HG03521 (cell line): ENCODE measurements around the gene USP33.
"Not testable (repeated sequence)": the region's sequence is repeated elsewhere in the genome, so short reads cannot be mapped to it uniquely, and the experiment has no call there.

Source experiments
- ATAC-seq: cut with Tn5 transposase; IDR thresholded peaks from one replicate; pipeline ENCODE4 v1.9.1; 2021; ENCODE audit warnings: mild to moderate bottlenecking, moderate library complexity; ENCODE audit not compliant: unreplicated experiment

The USP33 gene

GRCh38 chr1:77759071-77760028, at the start of gene USP33:
Gene USP33, minus strand, starts transcription at chr1:77759852. Its CDS starts 18,155 bp downstream, at chr1:77741697.
- peak; percentile 94 for ATAC-seq

DNA sequence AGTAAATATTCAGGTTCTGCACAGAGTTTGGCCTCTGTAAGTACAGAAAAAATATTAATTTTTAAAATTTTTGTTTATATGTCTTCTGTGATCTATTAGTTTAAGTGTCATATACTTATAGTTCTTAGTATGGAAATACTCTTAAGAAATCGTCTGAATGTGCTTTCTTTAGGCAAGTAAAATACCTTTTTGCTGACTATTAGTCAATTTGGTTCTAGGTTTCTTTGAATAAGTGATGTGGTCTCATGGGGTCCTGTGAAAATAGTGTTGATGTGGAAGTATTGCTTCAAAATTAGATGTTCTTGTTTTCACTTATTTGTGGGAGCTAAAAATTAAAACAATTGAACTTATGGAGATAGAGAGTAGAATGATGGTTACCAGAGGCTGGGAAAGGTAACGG, 43.7 kb upstream of the USP33 start:
- ATAC-seq = no peak

GRCh38 chr1:77802026-77802425, 42.4 kb upstream of the USP33 start:
- ATAC-seq = no peak

- ATAC-seq = no peak
These were observed 38.3 kb upstream of the USP33 start for GRCh38 chr1:77797991-77798390.

DNA sequence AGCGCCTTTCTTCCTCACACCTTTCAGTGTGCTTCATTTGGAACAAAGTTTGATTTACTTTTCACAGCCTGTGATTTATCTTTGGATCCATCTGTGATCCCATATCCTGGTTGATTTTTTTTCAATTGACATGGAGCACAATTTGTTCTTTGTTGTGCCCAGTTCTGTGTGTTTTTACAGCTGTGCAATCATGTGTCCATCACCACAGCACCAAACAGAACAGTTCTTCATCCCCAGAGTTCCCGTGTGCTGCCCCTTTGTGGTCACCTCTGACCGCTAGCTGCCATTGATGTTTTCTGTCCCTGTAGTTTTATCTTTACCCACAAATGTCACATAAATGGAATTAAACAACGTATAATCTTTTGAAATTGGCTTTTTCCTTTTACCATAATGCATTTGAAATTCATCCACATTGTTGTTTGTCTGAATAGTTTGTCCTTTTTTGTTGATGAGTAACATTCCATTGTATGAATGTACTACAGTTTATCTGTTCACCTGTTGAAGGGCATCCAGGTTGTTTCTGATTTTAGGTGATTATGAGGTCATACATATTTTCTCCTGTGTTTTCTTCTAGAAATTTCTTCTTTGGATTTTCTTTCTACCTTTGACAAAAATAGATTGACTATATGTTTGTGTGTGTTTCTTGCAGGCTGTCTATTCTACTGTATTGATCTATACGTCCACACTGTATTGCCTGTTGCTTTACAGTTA, 37.2 kb upstream of the USP33 start:
- ATAC-seq = no peak

- ATAC-seq = no peak
These were observed 34.9 kb upstream of the USP33 start for GRCh38 chr1:77794550-77794949.

DNA sequence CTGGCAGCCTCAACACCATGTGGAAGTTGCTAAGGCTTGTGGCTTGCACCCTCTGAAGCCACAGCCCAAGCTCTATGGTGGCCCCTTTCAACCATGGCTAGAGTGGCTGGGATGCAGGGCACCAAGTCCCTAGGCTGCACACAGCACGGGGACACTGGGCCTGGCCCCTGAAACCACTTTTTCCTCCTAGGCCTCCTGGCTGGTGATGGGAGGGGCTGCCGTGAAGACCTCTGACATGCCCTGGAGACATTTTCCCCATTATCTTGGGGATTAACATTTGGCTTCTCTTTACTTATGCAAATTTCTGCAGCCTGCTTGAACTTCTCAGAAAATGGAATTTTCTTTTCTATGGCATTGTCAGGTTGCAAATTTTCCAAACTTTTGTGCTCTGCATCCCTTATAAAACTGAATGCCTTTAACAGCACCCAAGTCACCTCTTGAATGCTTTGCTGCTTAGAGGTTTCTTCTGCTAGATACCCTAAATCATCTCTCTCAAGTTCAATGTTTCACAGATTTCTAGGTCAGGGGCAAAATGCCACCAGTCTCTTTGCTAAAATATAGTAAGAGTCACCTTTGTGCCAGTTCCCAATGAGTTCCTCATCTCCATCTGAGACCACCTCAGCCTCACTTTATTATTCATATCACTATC, 26.6 kb upstream of the USP33 start:
- not testable (repeated sequence) for ATAC-seq

GRCh38 chr1:77783141-77783540, 23.5 kb upstream of the USP33 start:
- ATAC-seq = no peak

- ATAC-seq = no peak
These were observed 22.0 kb upstream of the USP33 start for GRCh38 chr1:77781683-77782082.

- ATAC-seq = peak; percentile 81
These were observed 20.1 kb upstream of the USP33 start, which contains the start of gene MIGA1 for GRCh38 chr1:77779529-77780281. Gene MIGA1, plus strand, starts transcription at chr1:77779649. Its CDS starts 3,604 bp downstream, at chr1:77783253.

GRCh38 chr1:77776007-77776700, 16.5 kb upstream of the USP33 start:
- ATAC-seq = no peak

GRCh38 chr1:77768006-77768405, 8.4 kb upstream of the USP33 start:
- ATAC-seq = no peak

- ATAC-seq = no peak
These were observed 2.4 kb upstream of the USP33 start for GRCh38 chr1:77762072-77762476.

DNA sequence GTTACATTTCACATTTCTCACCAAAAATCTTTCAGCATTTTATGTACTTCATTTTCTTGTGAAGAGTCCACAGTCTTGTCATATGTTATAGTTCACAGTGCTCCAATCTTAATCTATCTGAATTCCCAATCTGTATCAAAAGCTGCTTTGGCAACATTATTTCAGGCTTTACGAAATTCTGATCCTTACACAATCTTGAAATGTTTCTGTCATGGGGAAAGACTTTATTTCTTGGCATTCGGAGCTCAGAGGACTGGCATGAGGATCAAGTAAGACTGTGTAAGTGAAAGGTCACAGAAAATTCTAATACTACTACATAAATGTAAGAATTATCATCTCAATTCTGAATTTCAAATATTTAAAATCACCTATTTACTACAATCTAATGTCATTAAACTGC, 2.0 kb downstream of the USP33 start:
- no peak for ATAC-seq

DNA sequence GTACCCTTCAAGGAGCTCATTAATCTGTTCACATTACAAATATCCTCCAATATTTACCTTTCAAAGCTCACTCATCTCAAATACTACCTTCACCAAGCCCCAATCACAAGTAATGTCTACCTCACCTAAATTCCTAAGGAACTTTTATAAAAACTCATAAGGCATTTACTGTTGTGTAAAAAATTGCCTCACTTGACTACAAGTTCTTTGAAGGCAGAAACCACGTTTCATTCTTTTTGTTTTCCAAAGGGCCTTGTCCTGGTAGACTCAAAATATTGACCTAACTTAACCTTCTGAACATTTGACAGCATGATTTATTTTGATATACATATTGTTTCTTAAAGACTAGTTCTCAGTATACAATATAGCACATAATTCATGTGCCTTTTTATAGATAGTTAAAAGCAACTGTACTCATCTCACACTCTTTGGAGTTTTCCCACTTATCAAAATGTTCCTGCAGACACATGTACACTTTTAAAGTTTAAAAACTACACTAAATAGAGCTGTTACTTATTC, 2.5 kb downstream of the USP33 start:
- no peak for ATAC-seq

DNA sequence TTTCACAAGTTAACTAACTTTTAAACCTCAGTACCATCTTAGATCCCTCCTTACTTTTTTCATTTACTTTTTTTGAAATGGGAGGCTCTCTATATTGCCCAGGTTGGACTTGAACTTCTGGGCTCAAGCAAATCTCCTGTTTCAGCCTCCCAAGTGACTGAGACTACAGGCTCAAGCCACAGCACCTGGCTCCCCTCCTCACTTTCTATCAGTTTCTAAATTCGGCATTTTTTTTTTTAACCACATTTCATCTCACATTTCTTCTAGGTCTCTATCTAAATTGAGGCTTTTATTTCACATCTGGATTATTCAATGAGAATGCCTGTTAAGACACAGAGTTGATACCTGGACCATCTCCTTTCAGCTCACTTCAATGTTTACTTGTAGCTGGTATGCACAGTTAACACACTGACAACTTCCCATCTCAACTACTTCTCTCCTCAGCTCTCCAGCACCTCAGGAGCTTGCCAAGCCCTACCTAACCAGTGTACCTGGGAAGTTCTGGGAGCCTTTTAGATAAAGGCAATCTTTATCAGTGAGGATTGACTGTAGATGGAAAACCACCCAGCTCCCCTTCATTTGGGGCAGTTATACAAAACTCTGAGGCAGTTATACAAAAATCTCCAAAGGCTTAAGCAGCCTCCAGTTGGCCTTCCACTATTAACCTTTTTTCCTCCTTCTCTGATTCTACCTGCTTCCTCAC, 3.4 kb downstream of the USP33 start:
- ATAC-seq = no peak

DNA sequence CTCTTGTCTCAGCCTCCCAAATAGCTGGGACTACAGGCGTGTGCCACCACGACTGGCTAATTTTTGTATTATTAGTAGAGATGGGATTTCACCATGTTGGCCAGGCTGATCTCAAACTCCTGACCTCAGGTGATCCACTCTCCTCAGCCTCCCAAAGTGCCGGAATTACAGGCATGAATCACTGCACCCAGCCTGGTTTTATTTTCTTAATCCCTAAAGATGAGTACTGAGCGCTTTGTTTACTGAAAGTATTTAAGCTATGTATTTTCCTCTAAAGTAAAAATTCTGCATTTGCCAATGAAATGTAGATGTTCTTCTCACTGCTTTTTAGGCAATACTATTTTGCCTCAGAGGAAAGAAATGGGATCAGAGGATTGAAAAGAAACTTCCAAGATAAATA, 10.2 kb downstream of the USP33 start:
- not testable (repeated sequence) for ATAC-seq

DNA sequence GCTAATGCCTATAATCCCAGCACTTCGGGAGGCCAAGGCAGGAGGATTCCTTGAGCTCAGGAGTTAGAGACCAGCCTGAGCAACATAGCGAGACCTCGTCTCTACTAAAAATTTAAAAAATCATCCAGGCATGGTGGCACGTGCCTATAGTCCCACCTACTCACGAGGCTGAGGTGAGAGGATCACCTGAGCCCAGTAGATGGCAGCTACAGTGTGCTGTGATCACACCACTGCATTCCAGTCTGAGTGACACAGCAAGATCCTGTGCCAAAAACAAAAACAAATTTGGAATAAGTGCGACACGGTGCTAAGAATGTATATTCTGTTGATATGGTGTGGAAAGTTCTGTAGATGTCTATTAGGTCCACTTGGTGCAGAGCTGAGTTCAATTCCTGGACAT, 15.1 kb downstream of the USP33 start:
- ATAC-seq = no peak

GRCh38 chr1:77742011-77742555, 17.6 kb downstream of the USP33 start:
- ATAC-seq = no peak
